ENCODE measurements around the gene WDR46.

The WDR46 gene, protein sequence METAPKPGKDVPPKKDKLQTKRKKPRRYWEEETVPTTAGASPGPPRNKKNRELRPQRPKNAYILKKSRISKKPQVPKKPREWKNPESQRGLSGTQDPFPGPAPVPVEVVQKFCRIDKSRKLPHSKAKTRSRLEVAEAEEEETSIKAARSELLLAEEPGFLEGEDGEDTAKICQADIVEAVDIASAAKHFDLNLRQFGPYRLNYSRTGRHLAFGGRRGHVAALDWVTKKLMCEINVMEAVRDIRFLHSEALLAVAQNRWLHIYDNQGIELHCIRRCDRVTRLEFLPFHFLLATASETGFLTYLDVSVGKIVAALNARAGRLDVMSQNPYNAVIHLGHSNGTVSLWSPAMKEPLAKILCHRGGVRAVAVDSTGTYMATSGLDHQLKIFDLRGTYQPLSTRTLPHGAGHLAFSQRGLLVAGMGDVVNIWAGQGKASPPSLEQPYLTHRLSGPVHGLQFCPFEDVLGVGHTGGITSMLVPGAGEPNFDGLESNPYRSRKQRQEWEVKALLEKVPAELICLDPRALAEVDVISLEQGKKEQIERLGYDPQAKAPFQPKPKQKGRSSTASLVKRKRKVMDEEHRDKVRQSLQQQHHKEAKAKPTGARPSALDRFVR

DNA sequence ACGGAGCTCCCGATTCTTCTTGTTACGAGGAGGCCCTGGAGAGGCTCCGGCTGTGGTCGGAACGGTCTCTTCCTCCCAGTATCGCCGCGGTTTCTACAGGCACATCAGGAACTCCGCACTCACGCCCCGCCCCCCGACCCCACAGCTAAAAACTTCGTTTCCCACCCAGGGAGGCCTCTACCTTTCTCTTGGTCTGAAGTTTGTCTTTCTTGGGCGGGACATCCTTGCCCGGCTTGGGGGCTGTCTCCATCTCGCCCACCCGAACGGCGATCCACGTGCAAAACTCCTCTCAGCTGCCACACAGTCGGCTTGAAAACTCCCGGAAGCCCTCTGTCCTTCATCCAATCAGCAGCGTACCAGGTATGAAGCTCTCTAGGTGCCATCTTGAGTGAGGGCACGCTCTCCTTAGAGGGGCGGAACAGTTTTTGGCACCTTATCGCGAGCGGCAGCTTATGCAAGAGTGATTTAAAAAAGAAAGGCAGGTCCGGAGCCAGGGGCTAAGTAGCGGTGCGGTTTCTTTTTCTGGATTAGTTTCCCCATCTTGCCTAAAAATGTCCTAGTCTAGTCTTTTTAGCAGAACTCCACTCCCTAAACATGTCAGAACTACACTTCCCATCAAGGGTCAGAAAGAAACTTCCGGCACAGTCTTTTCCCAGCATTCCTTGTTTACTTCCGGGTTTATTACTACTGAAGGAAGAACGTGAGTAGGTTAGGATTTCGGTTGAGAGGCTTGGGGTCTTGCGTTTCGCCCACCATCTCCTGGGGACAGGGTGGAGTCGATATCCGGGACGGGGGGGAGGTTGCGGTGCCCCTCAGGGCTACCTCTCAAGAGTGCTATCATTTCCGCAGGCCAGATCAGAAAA, at the start of gene WDR46, which contains the start of gene PFDN6:
Gene WDR46 (minus strand): TSS at position 319 of the 863 bp plus-strand sequence. CDS start 69 bp downstream, at position 250.
Gene PFDN6 (plus strand): TSS at position 681 of the 863 bp plus-strand sequence. CDS start 256 bp downstream, outside the sequence.
- DNase-seq (ENCODE audit: low spot score): peak; percentile 90

DNA sequence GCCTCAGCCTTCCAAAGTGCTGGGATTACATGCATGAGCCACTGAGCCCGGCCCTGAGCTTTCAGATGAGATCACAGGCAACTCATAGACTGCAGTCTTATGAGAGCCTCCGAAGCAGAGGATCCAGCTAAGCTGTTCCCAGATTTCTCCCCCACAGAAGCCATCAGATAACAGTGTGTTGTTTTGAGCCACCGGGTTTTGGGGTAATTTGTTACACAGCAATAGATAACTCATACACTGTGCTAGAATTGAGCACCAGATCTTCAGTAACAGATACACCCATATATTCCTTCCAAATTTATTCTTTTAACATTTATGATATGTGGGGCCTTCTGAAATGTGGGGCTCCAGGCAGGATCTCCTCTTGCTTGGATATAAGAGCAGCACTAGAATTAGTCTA, 47.5 kb upstream of the WDR46 start:
- no peak for DNase-seq (ENCODE audit: low spot score)

GRCh38 chr6:33335916-33336315, 46.9 kb upstream of the WDR46 start:
- no peak for DNase-seq (ENCODE audit: low spot score)

DNA sequence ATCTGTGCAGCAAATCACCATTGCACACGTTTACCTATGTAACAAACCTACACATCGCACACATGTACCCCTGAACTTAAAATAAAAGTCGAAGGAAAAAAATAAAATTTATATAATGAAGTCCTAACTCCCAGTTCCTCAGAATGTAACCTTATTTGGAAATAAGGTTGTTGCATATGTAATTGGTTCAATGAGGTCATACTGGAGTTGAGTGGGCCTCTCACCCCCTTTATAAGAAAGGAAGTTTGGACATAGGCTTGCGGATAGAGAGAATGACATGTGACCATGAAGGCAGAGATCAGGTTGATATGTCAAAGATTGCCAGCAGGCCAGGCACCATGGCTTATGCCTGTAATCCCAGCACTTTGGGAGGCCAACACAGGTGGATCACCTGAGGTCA, 44.6 kb upstream of the WDR46 start:
- no peak for DNase-seq (ENCODE audit: low spot score)

DNA sequence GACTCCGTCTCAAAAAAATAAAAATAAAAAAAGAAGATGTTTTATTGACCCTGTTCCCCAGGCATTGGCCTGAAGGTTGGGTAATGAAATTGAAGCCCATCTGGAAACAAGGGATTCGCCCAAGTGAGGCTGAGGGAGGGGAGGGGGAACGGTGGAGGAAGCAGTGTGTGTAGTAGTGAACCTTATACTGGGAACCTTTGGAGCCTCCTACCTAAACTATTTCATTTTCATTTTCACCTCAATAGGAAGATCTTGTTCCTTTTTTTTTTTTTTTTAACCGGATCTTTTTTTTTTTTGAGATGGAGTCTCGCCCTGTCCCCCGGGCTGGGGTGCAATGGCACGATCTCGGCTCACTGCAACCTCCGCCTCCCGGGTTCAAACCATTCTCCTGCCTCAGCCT, 41.7 kb upstream of the WDR46 start:
- DNase-seq (ENCODE audit: low spot score): no peak

- DNase-seq (ENCODE audit: low spot score): peak; percentile 62
Measured at GRCh38 chr6:33329058-33329457, 40.0 kb upstream of the WDR46 start.

- no peak for DNase-seq (ENCODE audit: low spot score)
Measured at GRCh38 chr6:33324125-33324524, 35.1 kb upstream of the WDR46 start.

- DNase-seq (ENCODE audit: low spot score): no peak
Measured at GRCh38 chr6:33323623-33323948, 34.5 kb upstream of the WDR46 start.

- no peak for DNase-seq (ENCODE audit: low spot score)
Measured at GRCh38 chr6:33321227-33321626, 32.2 kb upstream of the WDR46 start.

DNA sequence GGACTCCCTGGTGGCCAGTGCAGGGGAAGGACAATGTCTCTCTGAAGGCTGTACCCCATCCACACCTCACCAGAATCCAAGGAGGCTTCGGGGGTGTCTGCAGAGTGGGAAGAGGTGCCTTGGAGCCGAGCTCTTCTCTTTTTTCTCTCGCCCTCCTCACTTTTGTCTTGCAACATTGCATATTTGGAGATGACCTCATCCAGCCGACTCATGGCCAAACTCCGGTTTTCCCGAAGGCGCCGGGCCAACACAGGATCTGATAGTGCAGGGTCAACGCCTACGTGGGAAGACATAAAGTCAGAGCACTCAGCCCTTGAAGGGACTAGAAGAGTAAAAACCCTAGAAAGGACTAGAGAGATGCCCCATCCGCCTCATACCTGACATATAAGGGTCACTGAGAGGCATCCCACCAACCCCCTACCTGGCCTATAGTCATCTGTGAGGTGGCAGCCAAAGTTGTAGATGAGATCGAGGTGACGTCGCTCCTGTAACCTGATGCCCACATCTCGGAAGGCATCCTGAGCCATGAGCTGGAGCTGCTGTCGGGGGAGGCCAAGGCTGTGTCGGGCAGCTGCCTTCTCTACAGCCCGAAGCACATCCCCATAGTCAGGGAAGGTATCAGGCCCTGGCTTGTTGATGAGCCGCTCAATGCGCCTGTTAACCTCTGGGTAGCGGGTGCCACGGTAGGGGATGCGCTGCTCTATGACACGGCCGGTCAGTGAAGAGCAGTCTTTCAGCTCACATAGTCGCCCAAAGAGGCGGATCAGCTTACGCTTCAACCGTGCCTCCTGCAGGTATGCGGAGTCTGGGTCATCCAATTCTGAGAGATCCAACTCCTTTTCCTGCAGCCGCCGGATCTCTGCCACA, 31.5 kb upstream of the WDR46 start:
- no peak for DNase-seq (ENCODE audit: low spot score)

GRCh38 chr6:33319939-33320314, 30.9 kb upstream of the WDR46 start:
- no peak for DNase-seq (ENCODE audit: low spot score)

GRCh38 chr6:33318426-33319073, 29.5 kb upstream of the WDR46 start:
- DNase-seq (ENCODE audit: low spot score): no peak

GRCh38 chr6:33317669-33318425, 28.8 kb upstream of the WDR46 start, which contains the start of gene ZBTB22:
TSS of gene ZBTB22 (minus strand) at chr6:33317744. CDS start at chr6:33316916, 828 bp downstream.
- DNase-seq (ENCODE audit: low spot score): peak; percentile 97

- DNase-seq (ENCODE audit: low spot score): no peak
Measured at GRCh38 chr6:33317419-33317668, 28.3 kb upstream of the WDR46 start.

DNA sequence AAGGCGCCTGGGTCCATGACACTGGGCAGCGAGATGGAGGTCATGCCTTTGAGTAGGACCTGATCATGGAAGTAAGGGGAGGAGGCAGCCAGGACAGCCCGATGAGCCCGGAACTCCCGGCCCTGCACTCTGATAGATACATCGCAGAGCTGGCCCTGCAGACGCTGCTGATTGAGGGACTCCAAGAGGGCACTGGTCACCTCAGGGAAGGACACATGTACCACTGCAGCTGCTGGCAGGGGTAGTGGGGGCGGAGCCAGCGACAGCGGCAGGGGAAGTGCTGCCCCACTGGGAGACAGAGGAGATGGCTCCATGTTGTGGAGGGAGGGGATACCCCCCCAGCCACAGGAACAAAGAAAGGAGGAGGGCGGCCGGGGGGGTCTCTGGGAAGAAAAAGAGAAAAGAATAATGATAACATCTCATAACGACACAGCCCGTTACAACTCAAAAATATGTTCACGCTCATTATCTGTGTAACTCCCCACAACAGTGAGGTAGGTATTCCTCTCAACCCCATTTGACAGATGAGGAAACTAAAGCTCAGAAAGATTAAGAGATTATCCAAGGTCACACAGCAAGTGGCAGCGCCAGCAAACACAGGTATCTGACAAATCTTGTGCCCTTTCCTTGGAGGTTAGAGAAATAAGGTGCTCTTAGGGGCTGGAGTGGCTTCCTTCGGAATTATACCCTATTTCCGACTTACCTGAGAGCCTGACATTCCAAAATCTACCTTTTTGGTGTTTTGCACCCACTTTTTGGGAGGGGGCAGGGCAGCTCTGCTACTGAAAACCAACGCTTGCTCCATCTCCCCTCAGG, 27.8 kb upstream of the WDR46 start:
- no peak for DNase-seq (ENCODE audit: low spot score)

GRCh38 chr6:33315793-33316602, 27.0 kb upstream of the WDR46 start:
- DNase-seq (ENCODE audit: low spot score): no peak

DNA sequence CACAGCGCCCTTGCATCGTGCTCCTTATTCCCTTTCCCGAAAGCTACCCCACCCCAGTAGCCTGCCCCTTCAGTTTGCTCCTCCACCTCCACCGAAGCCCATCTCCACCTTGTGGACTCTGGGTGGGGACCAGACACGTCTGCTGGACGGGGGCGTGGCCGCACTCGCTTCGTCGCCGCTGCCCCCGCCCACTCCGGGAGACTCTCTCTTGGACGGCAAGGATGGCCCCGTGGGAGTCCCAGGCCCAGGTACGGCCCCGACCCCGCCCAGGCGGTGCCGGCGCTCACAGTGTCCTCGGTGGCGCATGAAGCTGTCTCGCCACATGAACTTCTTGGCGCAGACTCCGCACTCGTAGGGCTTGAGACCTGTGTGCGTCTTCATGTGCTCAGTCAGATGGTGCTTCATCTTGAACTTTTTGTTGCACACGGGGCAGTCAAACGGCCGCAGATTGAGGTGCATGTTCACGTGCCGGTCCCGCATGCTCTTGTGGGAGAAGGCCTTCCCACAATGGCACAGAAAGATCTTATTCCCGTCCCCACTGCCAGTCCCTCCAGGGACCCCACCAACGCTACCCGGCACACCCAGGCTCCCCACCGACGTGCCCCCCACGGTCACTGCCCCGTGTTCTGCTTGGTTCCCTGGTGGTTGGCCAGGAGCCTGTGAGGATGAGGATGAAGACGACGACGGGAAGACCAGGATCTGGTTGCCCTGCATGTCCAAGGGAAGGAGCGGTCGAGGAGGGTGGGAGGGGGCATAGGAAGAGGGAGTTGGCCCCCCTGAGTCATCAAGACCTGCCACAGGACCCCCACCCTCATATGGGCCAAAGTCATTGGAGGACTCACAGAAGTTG, 26.1 kb upstream of the WDR46 start:
- DNase-seq (ENCODE audit: low spot score): no peak

- DNase-seq (ENCODE audit: low spot score): peak; percentile 53
Measured at GRCh38 chr6:33314515-33314942, 25.5 kb upstream of the WDR46 start.

Data from kidney capillary endothelial cell (primary cell).